H1 (cell line): Measurements from ENCODE around the gene TWF2. TPM values are rescaled to one million over a fixed set of nuclear protein-coding genes. Genes with fewer than 3 reads are reported as not detected.

Experiments
- CTCF ChIA-PET: fragments of 300-600 bp; sonication (Branson Sonifier 250); formaldehyde crosslinking; loops from one replicate; lab custom pipeline; 2021; ENCODE audit not compliant: partially characterized antibody; lab: Charles Lee
- POLR2A ChIA-PET: fragments of 300-600 bp; sonication (Branson Sonifier 250); formaldehyde crosslinking; loops from one replicate; lab custom pipeline; 2021; ENCODE audit warnings: inconsistent platforms; ENCODE audit not compliant: partially characterized antibody; lab: Charles Lee
- DNase-seq, 2 experiments: peaks; one replicate each; pipeline versions ENCODE4 v3.0.0 to v3.0.0-alpha.2; 2010 to 2022; ENCODE audit warnings: low spot score in 2 of 2, low read depth in 1 of 2, mixed read lengths in 1 of 2
- FAIRE-seq: peaks from 2 replicates; lab custom pipeline; 2011; peaks lifted over from hg19 to GRCh38; lab: Jason Lieb, UNC
- H2AFZ ChIP-seq: 2 replicates; pipeline ENCODE4 v1.8.1; 2012; ENCODE audit warnings: low read length, inconsistent platforms
- H2AK5ac ChIP-seq: 2 replicates; pipeline ENCODE4 v1.6.1; 2013; ENCODE audit warnings: low read depth, low read length
- H2BK120ac ChIP-seq: replicated peaks from 2 replicates; pipeline ENCODE3; 2013; ENCODE audit warnings: low read depth, low read length, inconsistent platforms
- H2BK12ac ChIP-seq: 2 replicates; pipeline ENCODE4 v1.6.1; 2013; ENCODE audit warnings: low read depth, low read length
- H2BK15ac ChIP-seq: 2 replicates; pipeline ENCODE4 v1.6.1; 2013; ENCODE audit warnings: low read length
- H2BK20ac ChIP-seq: 2 replicates; pipeline ENCODE4 v1.6.1; 2013; ENCODE audit warnings: low read length
- H2BK5ac ChIP-seq: 2 replicates; pipeline ENCODE4 v1.6.1; 2013; ENCODE audit warnings: low read depth, low read length
- H3K14ac ChIP-seq: 2 replicates; pipeline ENCODE4 v1.6.1; 2013; ENCODE audit warnings: inconsistent platforms; ENCODE audit not compliant: insufficient read length
- H3K18ac ChIP-seq: 2 replicates; pipeline ENCODE4 v1.6.1; 2013; ENCODE audit warnings: low read length; ENCODE audit errors: extremely low read depth
- H3K23ac ChIP-seq: 2 replicates; pipeline ENCODE4 v1.6.1; 2013; ENCODE audit warnings: inconsistent platforms; ENCODE audit not compliant: insufficient read length
- H3K23me2 ChIP-seq: 2 replicates; pipeline ENCODE4 v1.6.1; 2013; ENCODE audit warnings: low read depth, low read length
- H3K27ac ChIP-seq: 2 replicates; pipeline ENCODE4 v1.6.1; 2011; ENCODE audit warnings: low read depth, low read length, inconsistent platforms
- H3K27me3 ChIP-seq, 4 experiments: replicated peaks in 1 of 4; 1 replicate in 1 of 4; 2 replicates in 3 of 4; pipeline versions ENCODE4 v1.6.1 to v1.8.1; 2011 to 2013; ENCODE audit warnings: low read length in 3 of 4, mild to moderate bottlenecking in 3 of 4, inconsistent platforms in 2 of 4, mixed read lengths in 2 of 4, moderate library complexity in 1 of 4; ENCODE audit not compliant: control insufficient read depth in 3 of 4, insufficient read depth in 3 of 4; ENCODE audit errors: extremely low read depth in 1 of 4
- H3K36me3 ChIP-seq, 4 experiments: 2 replicates each; pipeline versions ENCODE4 v1.6.1 to v1.8.1; 2011 to 2013; ENCODE audit warnings: mild to moderate bottlenecking in 4 of 4, low read length in 3 of 4, moderate library complexity in 2 of 4, control low read depth in 1 of 4, inconsistent platforms in 1 of 4; ENCODE audit not compliant: insufficient read depth in 4 of 4, control insufficient read depth in 2 of 4
- H3K4ac ChIP-seq: replicated peaks from 2 replicates; pipeline ENCODE3; 2013; ENCODE audit warnings: low read length, low read depth, mixed read lengths, inconsistent platforms; ENCODE audit not compliant: insufficient read length
- H3K4me1 ChIP-seq, 4 experiments: replicated peaks in 1 of 4; 1 replicate in 1 of 4; 2 replicates in 3 of 4; pipeline versions ENCODE4 v1.6.1 to v1.8.1; 2011 to 2013; ENCODE audit warnings: low read length in 3 of 4, inconsistent platforms in 2 of 4, mixed read lengths in 1 of 4; ENCODE audit not compliant: insufficient read depth in 4 of 4, control insufficient read depth in 3 of 4
- H3K4me2 ChIP-seq, 2 experiments: 2 replicates each; pipeline versions ENCODE4 v1.6.1 to v1.8.1; 2011 to 2013; ENCODE audit warnings: low read depth in 2 of 2, low read length in 2 of 2, control low read depth in 1 of 2, inconsistent platforms in 1 of 2, mild to moderate bottlenecking in 1 of 2; ENCODE audit not compliant: insufficient read depth in 1 of 2
- H3K4me3 ChIP-seq, 4 experiments: fragments of 200-600, 300-600 bp in 1 of 4; sonication (generic), shearing (Covaris generic), sonication (Bioruptor Twin) in 1 of 4; 2 replicates each; pipeline versions ENCODE4 v1.5.1 to v1.8.1; 2011 to 2016; ENCODE audit warnings: low read length in 4 of 4, low read depth in 3 of 4, control low read depth in 2 of 4, inconsistent platforms in 2 of 4, mild to moderate bottlenecking in 2 of 4, mixed read lengths in 1 of 4, moderate library complexity in 1 of 4; ENCODE audit not compliant: insufficient read depth in 2 of 4; ENCODE audit errors: extremely low read depth in 1 of 4
- H3K56ac ChIP-seq: replicated peaks from 2 replicates; pipeline ENCODE3; 2013; ENCODE audit warnings: low read depth, mild to moderate bottlenecking, mixed read lengths, low read length, inconsistent platforms; ENCODE audit not compliant: insufficient read length
- H3K79me1 ChIP-seq: 2 replicates; pipeline ENCODE4 v1.6.1; 2013; ENCODE audit warnings: low read depth, low read length, control low read depth
- H3K79me2 ChIP-seq, 2 experiments: 2 replicates each; pipeline versions ENCODE4 v1.6.1 to v1.8.1; 2012 to 2013; ENCODE audit warnings: low read length in 2 of 2, mild to moderate bottlenecking in 2 of 2, inconsistent platforms in 1 of 2; ENCODE audit not compliant: insufficient read depth in 2 of 2, control insufficient read depth in 1 of 2
- H3K9ac ChIP-seq, 4 experiments: replicated peaks in 1 of 4; 1 replicate in 1 of 4; 2 replicates in 3 of 4; pipeline versions ENCODE4 v1.6.1 to v1.8.1; 2011 to 2013; ENCODE audit warnings: low read depth in 3 of 4, low read length in 3 of 4, control low read depth in 2 of 4, mild to moderate bottlenecking in 2 of 4, moderate library complexity in 2 of 4, inconsistent platforms in 1 of 4; ENCODE audit errors: extremely low read depth in 1 of 4
- H3K9me3 ChIP-seq, 2 experiments: 2 replicates each; pipeline versions ENCODE4 v1.6.1 to v1.8.1; 2012 to 2013; ENCODE audit warnings: mild to moderate bottlenecking in 2 of 2, moderate library complexity in 2 of 2, control low read depth in 1 of 2, inconsistent platforms in 1 of 2, low read depth in 1 of 2, low read length in 1 of 2, mixed read lengths in 1 of 2; ENCODE audit not compliant: insufficient read depth in 2 of 2
- H4K20me1 ChIP-seq, 2 experiments: replicated peaks in 1 of 2; 2 replicates each; pipeline versions ENCODE3 to v1.8.1; 2011 to 2013; ENCODE audit warnings: inconsistent platforms in 2 of 2, low read length in 2 of 2, mild to moderate bottlenecking in 1 of 2; ENCODE audit not compliant: insufficient read depth in 2 of 2, control insufficient read depth in 1 of 2
- H4K5ac ChIP-seq: 2 replicates; pipeline ENCODE4 v1.6.1; 2013; ENCODE audit warnings: low read length, low read depth, mixed read lengths, inconsistent platforms; ENCODE audit not compliant: insufficient read length
- H4K8ac ChIP-seq: 2 replicates; pipeline ENCODE4 v1.8.0; 2013; ENCODE audit warnings: mild to moderate bottlenecking, moderate library complexity, low read length, inconsistent platforms; ENCODE audit not compliant: insufficient read depth; ENCODE audit errors: extremely low read depth
- H4K91ac ChIP-seq: replicated peaks from 2 replicates; pipeline ENCODE3; 2013; ENCODE audit warnings: low read length, mixed read lengths, inconsistent platforms; ENCODE audit not compliant: insufficient read length
- HDAC2 ChIP-seq, 2 experiments: fragments of 300-600 bp in 1 of 2; sonication (generic) in 1 of 2; IDR thresholded peaks; 2 replicates each; pipeline ENCODE4 v1.6.1; 2011 to 2012; ENCODE audit warnings: low read depth in 2 of 2, low read length in 2 of 2, mild to moderate bottlenecking in 2 of 2, moderate library complexity in 2 of 2, borderline replicate concordance in 1 of 2, inconsistent platforms in 1 of 2
- HDAC6 ChIP-seq: IDR thresholded peaks from one replicate; pipeline ENCODE4 v1.7.1; 2012; ENCODE audit warnings: low read depth, mild to moderate bottlenecking, inconsistent platforms, low read length, moderate library complexity
- JUND ChIP-seq: IDR thresholded peaks from 2 replicates; pipeline ENCODE4 v1.6.1; 2011; ENCODE audit warnings: mild to moderate bottlenecking, improper control_type of control experiment, low read length
- PHF8 ChIP-seq: fragments of 200-600 bp; sonication (generic); conservative IDR thresholded peaks from 2 replicates; pipeline ENCODE4 v1.7.1; 2012; ENCODE audit warnings: low read depth, mild to moderate bottlenecking, inconsistent platforms, low read length, moderate library complexity
- SP2 ChIP-seq: IDR thresholded peaks from 2 replicates; pipeline ENCODE4 v1.6.1; 2012; ENCODE audit warnings: mild to moderate bottlenecking, low read length, inconsistent platforms
- WGBS, 2 experiments: shearing (Covaris generic) in 1 of 2; methylation state at CpG; one replicate each; pipeline versions ENCODE4 v1.1.6 to v1.1.7; 2013 to 2015; ENCODE audit warnings: low lambda C conversion rate in 2 of 2, mixed read lengths in 2 of 2, inconsistent platforms in 1 of 2, low coverage in 1 of 2, missing lambda C conversion rate in 1 of 2; ENCODE audit not compliant: insufficient replicate concordance in 2 of 2, insufficient coverage in 1 of 2, insufficient read length in 1 of 2; ENCODE audit errors: extremely low coverage in 1 of 2, missing lambda C conversion rate in 1 of 2; 5-methylcytosine and 5-hydroxymethylcytosine counted together
- polyA plus RNA-seq, 7 experiments: library from polyadenylated mRNA; depleted of rRNA in 3 of 7; stranded (reverse) in 5 of 7; unstranded in 2 of 7; fragments of >200 nt in 5 of 7; fragments of 200-250 nt in 2 of 7; gene quantifications; 1 replicate in 5 of 7; 2 replicates in 1 of 7; 4 replicates in 1 of 7; pipeline versions ENCODE4 v1.2.1 to v1.2.3, GENCODE V29; 2011 to 2013; ENCODE audit warnings: missing spikeins in 2 of 7, mixed read lengths in 2 of 7
- total RNA-seq: library from RNA; stranded (reverse); fragmentation: NEBNext Ultra II Directional; extraction: Animal tissue kit (Norgen Biotek cat#: 25700); gene quantifications from 2 replicates; pipeline ENCODE4 v1.2.1, GENCODE V29; 2021

TWF2 gene
- total and polyA plus RNA-seq, 2 of the 8 experiments (the other 6 are each of a cell fraction or from before 2014, with no cell fraction given), result 65.2 to 90.4 TPM

- H3K27ac ChIP-seq, result no peak overlapping the region
- no peak overlapping the region for H4K5ac ChIP-seq
- H3K4me2 ChIP-seq, result no peak overlapping the region
- no peak overlapping the region for H2AK5ac ChIP-seq
- H3K9me3 ChIP-seq, result no peaks in the 10 kb centered on the region
- WGBS, 2 experiments, result 72% methylated on average over 5 of the region's 5 CpGs; no CpG with 5 or more reads in 1 of the 2 experiments
- no peak overlapping the region for H4K91ac ChIP-seq
- H4K8ac ChIP-seq, result peak overlapping the region; percentile 75
- no peak overlapping the region for H3K4me3 ChIP-seq
- ChIA-PET CTCF (interaction anchor here (0.7 to 20.4 kb wide), 12 partner anchors 9 to 219 kb away, joined by 3 to 336 read pairs (median 4); partner anchors contain the start of genes SEMA3G and TWF2), POLR2A (interaction anchor here (1.2 to 1.7 kb wide), 4 partner anchors 10 to 232 kb away, joined by 4 to 5 read pairs (median 4); partner anchors contain the start of gene TWF2)
- no peaks in the 10 kb centered on the region for H3K79me2 ChIP-seq
- no peak overlapping the region for H3K14ac ChIP-seq
- no peak overlapping the region for H3K56ac ChIP-seq
- no peaks in the 10 kb centered on the region for H3K23me2 ChIP-seq
- H2BK20ac ChIP-seq, result no peak overlapping the region
- H3K4me1 ChIP-seq, result peaks cover 0 to 4% (median 2%) of the 10 kb centered on the region in 4 experiments; a peak in 5 of 7 replicates
- H3K4ac ChIP-seq, result no peak overlapping the region
- H3K9ac ChIP-seq, result no peak overlapping the region
- peaks cover 5 to 17% (median 11%) of the 10 kb centered on the region in 4 experiments; a peak in 5 of 8 replicates for H3K36me3 ChIP-seq
- H3K79me1 ChIP-seq, result no peaks in the 10 kb centered on the region; the same call in 1 of the 2 replicates
- H2BK15ac ChIP-seq, result no peak overlapping the region
- H4K20me1 ChIP-seq, result peaks cover 6 to 8% of the 10 kb centered on the region in 2 experiments
- H3K27me3 ChIP-seq, result no peaks in the 10 kb centered on the region
- no peak overlapping the region for H2BK5ac ChIP-seq
- no peak for DNase-seq
- no peak overlapping the region for H2BK120ac ChIP-seq
- TF ChIP-seq SP2, result no peak
- no peak for TF ChIP-seq PHF8
- TF ChIP-seq JUND, result no peak
- TF ChIP-seq HDAC6, result no peak
- TF ChIP-seq HDAC2 (IDR thresholded peaks at IDR 0.05; ENCODE audit: borderline replicate concordance in 1 of 2, low read depth in 2 of 2, low read length in 2 of 2), result no peak
- H2BK12ac ChIP-seq, result no peak overlapping the region
- FAIRE-seq, result no peak
- no peak overlapping the region for H3K18ac ChIP-seq
- H3K23ac ChIP-seq, result no peak overlapping the region
- H2AFZ ChIP-seq, result no peak overlapping the region
Observed at GRCh38 chr3:52226229-52226817, 12.6 kb downstream of the TWF2 start.
